ENCODE results near the gene TCEANC2. TPM values are rescaled to one million over a fixed set of nuclear protein-coding genes. Genes with fewer than 3 reads are reported as not detected.

Gene TCEANC2
- total RNA-seq, 4 donors from 2014 or later: 3.0 to 9.0 (median 5.5) TPM

- no peak overlapping the region for H3K27ac ChIP-seq
- TF ChIP-seq POLR2A (IDR thresholded peaks at IDR 0.05) (no peak), CTCF (IDR thresholded peaks at IDR 0.05) (no peak), EP300 (IDR thresholded peaks at IDR 0.05) (no peak)
Measured at GRCh38 chr1:54131419-54131818, 78.0 kb downstream of the TCEANC2 start.

GRCh38 chr1:54132495-54132894, 79.1 kb downstream of the TCEANC2 start:
- H3K36me3 ChIP-seq: no peaks in the 10 kb centered on the region
- H3K4me1 ChIP-seq: no peaks in the 10 kb centered on the region
- 47 to 62% methylated on average over 2 of the region's 2 CpGs for WGBS, 2 donors
- no peaks in the 10 kb centered on the region for H3K9me3 ChIP-seq
- no peak for DNase-seq (ENCODE audit: low spot score in 2 of 2)
- no peak overlapping the region for H3K4me3 ChIP-seq
- no peak for TF ChIP-seq CTCF (IDR thresholded peaks at IDR 0.05)
- no peak for TF ChIP-seq POLR2A (IDR thresholded peaks at IDR 0.05)
- no peak for TF ChIP-seq EP300 (IDR thresholded peaks at IDR 0.05)
- H3K27me3 ChIP-seq: no peaks in the 10 kb centered on the region
- H3K27ac ChIP-seq: no peak overlapping the region

More at GRCh38 chr1:54131419-54131818, 78.0 kb downstream of the TCEANC2 start:
- H3K4me3 ChIP-seq: no peak overlapping the region
- no peaks in the 10 kb centered on the region for H3K27me3 ChIP-seq
- H3K4me1 ChIP-seq: no peaks in the 10 kb centered on the region
- H3K36me3 ChIP-seq: no peaks in the 10 kb centered on the region
- DNase-seq (ENCODE audit: low spot score in 2 of 2): no peak
- 71 to 81% methylated on average over 2 of the region's 2 CpGs for WGBS, 2 donors
- no peaks in the 10 kb centered on the region for H3K9me3 ChIP-seq

- Histone ChIP-seq H3K27me3 (no peaks in the 10 kb centered on the region), H3K27ac (no peak overlapping the region), H3K36me3 (no peaks in the 10 kb centered on the region), H3K4me1 (peaks cover 0 to 3% (median 0%) of the 10 kb centered on the region in 4 donors), H3K4me3 (no peak overlapping the region), H3K9me3 (no peaks in the 10 kb centered on the region)
- no peak for DNase-seq (ENCODE audit: low spot score in 2 of 2)
- no peak for TF ChIP-seq POLR2A (IDR thresholded peaks at IDR 0.05)
- TF ChIP-seq CTCF (IDR thresholded peaks at IDR 0.05): no peak
- no peak for TF ChIP-seq EP300 (IDR thresholded peaks at IDR 0.05)
- 83 to 99% methylated on average over 5 to 6 of the region's 6 CpGs for WGBS, 2 donors
Measured at GRCh38 chr1:54134295-54134694, 80.9 kb downstream of the TCEANC2 start.

DNA sequence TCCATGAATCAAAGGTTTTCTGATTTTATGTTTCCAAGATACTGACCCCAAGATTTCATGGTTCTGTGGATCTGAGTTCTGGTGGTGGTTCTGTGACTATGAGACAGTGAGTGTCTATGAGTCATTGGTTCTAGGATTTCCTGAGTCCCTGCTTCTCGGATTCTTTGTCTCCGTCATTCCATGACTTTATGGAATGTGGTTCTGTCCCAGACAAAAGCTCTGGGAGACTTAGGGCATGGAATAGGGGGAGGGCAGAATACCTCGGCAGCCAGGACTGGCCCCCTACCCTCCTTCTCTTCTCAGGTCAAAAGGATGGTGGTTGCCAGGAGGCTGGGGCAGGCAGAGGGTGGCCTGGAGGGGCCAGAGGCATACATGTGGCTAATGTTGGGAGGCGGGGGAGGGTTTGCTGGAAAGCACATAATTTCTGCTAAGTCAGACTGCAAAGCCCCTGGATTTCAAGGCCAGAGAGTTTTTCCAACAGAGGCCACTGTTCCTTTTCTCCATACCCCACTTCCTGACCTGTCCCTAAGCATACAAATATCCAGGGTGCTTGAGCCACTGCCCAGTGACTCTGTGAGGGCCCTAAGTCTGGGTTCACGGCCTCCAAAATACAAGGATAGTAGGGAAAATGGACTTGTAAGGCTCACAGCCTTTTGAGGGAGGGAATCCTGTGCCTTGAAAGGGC, 82.2 kb downstream of the TCEANC2 start:
- no peak for DNase-seq (ENCODE audit: low spot score in 2 of 2)
- Histone ChIP-seq H3K4me3 (no peak overlapping the region), H3K36me3 (no peaks in the 10 kb centered on the region), H3K9me3 (no peaks in the 10 kb centered on the region), H3K4me1 (peaks cover 0 to 3% (median 0%) of the 10 kb centered on the region in 4 donors), H3K27me3 (no peaks in the 10 kb centered on the region), H3K27ac (no peak overlapping the region)
- WGBS, 2 donors: 55 to 62% methylated on average over 5 of the region's 5 CpGs
- TF ChIP-seq POLR2A (IDR thresholded peaks at IDR 0.05) (no peak), CTCF (IDR thresholded peaks at IDR 0.05) (no peak), EP300 (IDR thresholded peaks at IDR 0.05) (no peak)

- H3K36me3 ChIP-seq: no peaks in the 10 kb centered on the region
- H3K4me1 ChIP-seq: peaks cover 0 to 3% (median 0%) of the 10 kb centered on the region in 4 donors
- 77 to 87% methylated on average over 5 to 11 of the region's 17 CpGs for WGBS, 2 donors
- no peak overlapping the region for H3K27ac ChIP-seq
- H3K27me3 ChIP-seq: no peaks in the 10 kb centered on the region
- H3K4me3 ChIP-seq: no peak overlapping the region
- H3K9me3 ChIP-seq: no peaks in the 10 kb centered on the region
- DNase-seq (ENCODE audit: low spot score in 2 of 2): no peak
- no peak for TF ChIP-seq EP300 (IDR thresholded peaks at IDR 0.05)
- TF ChIP-seq CTCF (IDR thresholded peaks at IDR 0.05): no peak
- no peak for TF ChIP-seq POLR2A (IDR thresholded peaks at IDR 0.05)
Measured at GRCh38 chr1:54136269-54136896, 83.0 kb downstream of the TCEANC2 start.
